ENCODE measurements around the gene MCEE. TPM values are rescaled to one million over a fixed set of nuclear protein-coding genes. Genes with fewer than 3 reads are reported as not detected.
A peak's percentile ranks its signal among the peaks of the same experiment; 100 is the strongest.
"Not testable (repeated sequence)": the region's sequence is repeated elsewhere in the genome, so short reads cannot be mapped to it uniquely, and the experiment has no call there.

Gene MCEE
- total RNA-seq, 1 experiment from 2014 or later, result 17.7 TPM

- not testable (repeated sequence) for DNase-seq (ENCODE audit: low read depth)
These were observed 46.7 kb downstream of the MCEE start for GRCh38 chr2:71083297-71083696.

GRCh38 chr2:71082402-71083252 lies 47.4 kb downstream of the MCEE start:
- no peak for DNase-seq (ENCODE audit: low read depth)

- DNase-seq (ENCODE audit: low read depth), result no peak
These were observed 51.4 kb downstream of the MCEE start for GRCh38 chr2:71078624-71079023.

GRCh38 chr2:71074893-71075395 lies 55.1 kb downstream of the MCEE start:
- DNase-seq (ENCODE audit: low read depth), result no peak

GRCh38 chr2:71073475-71073874 lies 56.6 kb downstream of the MCEE start:
- DNase-seq (ENCODE audit: low read depth), result no peak

- no peak for DNase-seq (ENCODE audit: low read depth)
These were observed 57.5 kb downstream of the MCEE start for GRCh38 chr2:71072492-71072891.

- no peak for DNase-seq (ENCODE audit: low read depth)
These were observed 58.2 kb downstream of the MCEE start for GRCh38 chr2:71071681-71072398.

GRCh38 chr2:71070294-71071093 lies 59.5 kb downstream of the MCEE start:
- peak; percentile 14 for DNase-seq (ENCODE audit: low read depth)

- no peak for DNase-seq (ENCODE audit: low read depth)
These were observed 60.7 kb downstream of the MCEE start for GRCh38 chr2:71069376-71069775.

- peak; percentile 91 for DNase-seq (ENCODE audit: low read depth)
These were observed 61.6 kb downstream of the MCEE start, which contains the start of gene NAGK for GRCh38 chr2:71068218-71069035. Gene NAGK (plus strand): TSS chr2:71068648. CDS start chr2:71068684, 36 bp downstream.

GRCh38 chr2:71067567-71068217 lies 62.3 kb downstream of the MCEE start:
- no peak for DNase-seq (ENCODE audit: low read depth)

- DNase-seq (ENCODE audit: low read depth), result no peak
These were observed 63.2 kb downstream of the MCEE start for GRCh38 chr2:71066856-71067255.

GRCh38 chr2:71064754-71065621 lies 65.0 kb downstream of the MCEE start:
- no peak for DNase-seq (ENCODE audit: low read depth)

GRCh38 chr2:71064110-71064611 lies 65.9 kb downstream of the MCEE start:
- DNase-seq (ENCODE audit: low read depth), result no peak

- DNase-seq (ENCODE audit: low read depth), result no peak
These were observed 66.8 kb downstream of the MCEE start for GRCh38 chr2:71063216-71063615.

- DNase-seq (ENCODE audit: low read depth), result no peak
These were observed 69.2 kb downstream of the MCEE start for GRCh38 chr2:71060871-71061270.

GRCh38 chr2:71060211-71060610 lies 69.8 kb downstream of the MCEE start:
- DNase-seq (ENCODE audit: low read depth), result no peak

Measured in M059J (cell line).